GM23248 (cell line): Measurements from ENCODE around the gene KDM6A. TPM values are rescaled to one million over a fixed set of nuclear protein-coding genes. Genes with fewer than 3 reads are reported as not detected.

Experiments used
- DNase-seq: peaks from one replicate; pipeline ENCODE4 v3.0.0-alpha.2; 2015
- H2AFZ ChIP-seq: fragments of 200-600 bp; sonication (generic); 2 replicates; pipeline ENCODE4 v1.6.1; 2016; ENCODE audit warnings: antibody characterized with exemption
- H3F3A ChIP-seq: fragments of 200-600 bp; sonication (generic); 2 replicates; pipeline ENCODE4 v1.6.1; 2016; ENCODE audit warnings: mild to moderate bottlenecking, antibody characterized with exemption, mixed run types; ENCODE audit not compliant: insufficient read depth
- H3K27ac ChIP-seq: fragments of 200-600 bp; sonication (generic); 2 replicates; pipeline ENCODE4 v1.5.1; 2016; ENCODE audit warnings: mild to moderate bottlenecking
- H3K27me3 ChIP-seq: fragments of 200-600 bp; sonication (generic); replicated peaks from 2 replicates; pipeline ENCODE4 v1.6.1; 2016; ENCODE audit warnings: mild to moderate bottlenecking; ENCODE audit not compliant: insufficient read depth
- H3K36me3 ChIP-seq: fragments of 200-600 bp; sonication (generic); 2 replicates; pipeline ENCODE4 v1.6.1; 2016; ENCODE audit warnings: low read depth, mild to moderate bottlenecking
- H3K4me1 ChIP-seq: fragments of 200-600 bp; sonication (generic); 2 replicates; pipeline ENCODE4 v1.6.1; 2016; ENCODE audit warnings: mild to moderate bottlenecking; ENCODE audit not compliant: insufficient read depth
- H3K4me2 ChIP-seq: fragments of 200-600 bp; sonication (generic); one replicate; pipeline ENCODE4 v1.6.1; 2016; ENCODE audit warnings: mild to moderate bottlenecking; ENCODE audit not compliant: unreplicated experiment
- H3K4me3 ChIP-seq: fragments of 200-600 bp; sonication (generic); 2 replicates; pipeline ENCODE4 v1.5.1; 2016; ENCODE audit warnings: mild to moderate bottlenecking
- H3K79me2 ChIP-seq: fragments of 200-600 bp; sonication (generic); 2 replicates; pipeline ENCODE4 v1.6.1; 2016; ENCODE audit warnings: mild to moderate bottlenecking; ENCODE audit not compliant: insufficient read depth
- H3K9ac ChIP-seq: fragments of 200-600 bp; sonication (generic); 2 replicates; pipeline ENCODE4 v1.6.1; 2016; ENCODE audit warnings: mild to moderate bottlenecking
- H3K9me2 ChIP-seq: fragments of 200-600 bp; sonication (generic); 2 replicates; pipeline ENCODE4 v1.6.1; 2016; ENCODE audit warnings: mixed run types, mild to moderate bottlenecking, moderate library complexity; ENCODE audit not compliant: insufficient read depth
- H3K9me3 ChIP-seq: fragments of 200-600 bp; sonication (generic); one replicate; pipeline ENCODE4 v1.6.1; 2017; ENCODE audit warnings: low read depth
- H4K20me1 ChIP-seq: fragments of 200-600 bp; sonication (generic); 2 replicates; pipeline ENCODE4 v1.6.0; 2016; ENCODE audit not compliant: insufficient read depth
- EZH2 ChIP-seq: fragments of 200-600 bp; sonication (generic); IDR thresholded peaks from 2 replicates; pipeline ENCODE4 v1.6.1; 2018; ENCODE audit warnings: antibody characterized with exemption, mild to moderate bottlenecking; ENCODE audit not compliant: insufficient read depth, poor library complexity, severe bottlenecking
- EZH2phosphoT487 ChIP-seq: fragments of 200-600 bp; sonication (generic); IDR thresholded peaks from 2 replicates; pipeline ENCODE4 v1.6.1; 2018; ENCODE audit warnings: antibody characterized with exemption, moderate library complexity, mild to moderate bottlenecking, low read depth; ENCODE audit not compliant: insufficient read depth
- WGBS, 2 experiments: methylation state at CpG; one replicate each; pipeline ENCODE4 v1.1.6; 2015 to 2017; ENCODE audit warnings: low lambda C conversion rate in 2 of 2, low coverage in 1 of 2; ENCODE audit errors: missing lambda C conversion rate in 2 of 2; 5-methylcytosine and 5-hydroxymethylcytosine counted together
- in situ Hi-C: fragments of 300-500 bp; cut with MboI; formaldehyde crosslinking; loops from 2 replicates; pipeline ENCODE4 v1.15.0; 2020
- polyA plus RNA-seq: library from polyadenylated mRNA; unstranded; fragments of >200 nt; fragmentation: Nextera tagmentation; extraction: Ambion mirVana; gene quantifications from 2 replicates; pipeline ENCODE4 v1.2.1, GENCODE V29; 2016
- total RNA-seq: library from RNA; depleted of rRNA; stranded (reverse); fragments of >200 nt; shearing (Covaris generic); gene quantifications from 2 replicates; pipeline ENCODE4 v1.2.3, GENCODE V29; 2014

Gene KDM6A
- total and polyA plus RNA-seq, 2 experiments from 2014 or later: 5.8 to 12.0 TPM

- peak; percentile 26 for DNase-seq
- 32 to 34% methylated on average over 4 of the region's 4 CpGs for WGBS, 2 experiments
Measured at GRCh38 chrX:44904542-44905115, 31.6 kb downstream of the KDM6A start.

GRCh38 chrX:44906041-44906440, 33.1 kb downstream of the KDM6A start:
- in situ Hi-C loops: no loop called here
- H2AFZ ChIP-seq: no peak overlapping the region
- no peak overlapping the region for H3K9ac ChIP-seq
- no peaks in the 10 kb centered on the region; the same call in 1 of the 2 replicates for H4K20me1 ChIP-seq
- H3K79me2 ChIP-seq: peaks cover 93% of the 10 kb centered on the region
- H3F3A ChIP-seq: peaks cover 25% of the 10 kb centered on the region; the same call in 1 of the 2 replicates
- no peaks in the 10 kb centered on the region for H3K9me3 ChIP-seq
- no peak overlapping the region for H3K4me2 ChIP-seq
- no peak overlapping the region for H3K27ac ChIP-seq
- peaks cover 26% of the 10 kb centered on the region for H3K4me1 ChIP-seq
- H3K36me3 ChIP-seq: no peaks in the 10 kb centered on the region
- H3K27me3 ChIP-seq: no peaks in the 10 kb centered on the region
- no peak for DNase-seq
- no peak overlapping the region for H3K4me3 ChIP-seq
- H3K9me2 ChIP-seq: no peaks in the 10 kb centered on the region
- no peak for TF ChIP-seq EZH2phosphoT487
- no peak for TF ChIP-seq EZH2
- WGBS, 2 experiments: 95 to 100% methylated on average over 2 to 3 of the region's 3 CpGs

More at GRCh38 chrX:44904542-44905115, 31.6 kb downstream of the KDM6A start:
- H3K4me3 ChIP-seq: 0 out of 2 replicates have a peak overlapping the region, but pooled peaks have one; percentile 19
- H2AFZ ChIP-seq: no peak overlapping the region
- H3K9me3 ChIP-seq: no peaks in the 10 kb centered on the region
- H3K4me2 ChIP-seq: peak overlapping the region; percentile 26
- 0 out of 2 replicates have a peak overlapping the region, but pooled peaks have one; percentile 14 for H3K9ac ChIP-seq
- H3K9me2 ChIP-seq: no peaks in the 10 kb centered on the region
- in situ Hi-C loops: no loop called here
- no peak for TF ChIP-seq EZH2
- no peak for TF ChIP-seq EZH2phosphoT487
- peaks cover 25% of the 10 kb centered on the region; the same call in 1 of the 2 replicates for H3F3A ChIP-seq
- no peaks in the 10 kb centered on the region for H3K36me3 ChIP-seq
- H3K4me1 ChIP-seq: peaks cover 26% of the 10 kb centered on the region
- H3K79me2 ChIP-seq: peaks cover 99% of the 10 kb centered on the region
- no peaks in the 10 kb centered on the region; the same call in 1 of the 2 replicates for H4K20me1 ChIP-seq
- no peaks in the 10 kb centered on the region for H3K27me3 ChIP-seq
- H3K27ac ChIP-seq: peak overlapping the region; percentile 66

- no peaks in the 10 kb centered on the region; the same call in 1 of the 2 replicates for H4K20me1 ChIP-seq
- no peaks in the 10 kb centered on the region for H3K9me2 ChIP-seq
- in situ Hi-C loops: no loop called here
- TF ChIP-seq EZH2phosphoT487 (no peak), EZH2 (no peak)
- no peak overlapping the region for H3K4me2 ChIP-seq
- H3K27ac ChIP-seq: no peak overlapping the region
- H2AFZ ChIP-seq: no peak overlapping the region
- no peaks in the 10 kb centered on the region for H3K27me3 ChIP-seq
- H3F3A ChIP-seq: peaks cover 25% of the 10 kb centered on the region; the same call in 1 of the 2 replicates
- WGBS, 2 experiments: 96 to 97% methylated on average over 5 to 6 of the region's 6 CpGs
- DNase-seq: no peak
- no peak overlapping the region for H3K4me3 ChIP-seq
- no peaks in the 10 kb centered on the region for H3K36me3 ChIP-seq
- H3K4me1 ChIP-seq: peaks cover 26% of the 10 kb centered on the region
- no peaks in the 10 kb centered on the region for H3K9me3 ChIP-seq
- peaks cover 90% of the 10 kb centered on the region for H3K79me2 ChIP-seq
- no peak overlapping the region for H3K9ac ChIP-seq
Measured at GRCh38 chrX:44906542-44906941, 33.6 kb downstream of the KDM6A start.

GRCh38 chrX:44908153-44908552, 35.2 kb downstream of the KDM6A start:
- Histone ChIP-seq H3K9me3 (no peaks in the 10 kb centered on the region), H3K27me3 (no peaks in the 10 kb centered on the region), H4K20me1 (no peaks in the 10 kb centered on the region; the same call in 1 of the 2 replicates), H2AFZ (no peak overlapping the region), H3K36me3 (no peaks in the 10 kb centered on the region), H3K27ac (no peak overlapping the region), H3F3A (peaks cover 19% of the 10 kb centered on the region; the same call in 1 of the 2 replicates), H3K4me2 (no peak overlapping the region), H3K9me2 (no peaks in the 10 kb centered on the region), H3K79me2 (peaks cover 90% of the 10 kb centered on the region), H3K9ac (no peak overlapping the region), H3K4me3 (no peak overlapping the region), H3K4me1 (peaks cover 26% of the 10 kb centered on the region)
- in situ Hi-C loops: no loop called here
- peak; percentile 28 for DNase-seq
- 34 to 45% methylated on average over 3 of the region's 3 CpGs for WGBS, 2 experiments
- no peak for TF ChIP-seq EZH2
- TF ChIP-seq EZH2phosphoT487: no peak
